ENCODE results near the gene RNF220.

GRCh38 chr1:44433209-44433608, 28.2 kb downstream of the RNF220 start:
- TF ChIP-seq, protein P1, sequence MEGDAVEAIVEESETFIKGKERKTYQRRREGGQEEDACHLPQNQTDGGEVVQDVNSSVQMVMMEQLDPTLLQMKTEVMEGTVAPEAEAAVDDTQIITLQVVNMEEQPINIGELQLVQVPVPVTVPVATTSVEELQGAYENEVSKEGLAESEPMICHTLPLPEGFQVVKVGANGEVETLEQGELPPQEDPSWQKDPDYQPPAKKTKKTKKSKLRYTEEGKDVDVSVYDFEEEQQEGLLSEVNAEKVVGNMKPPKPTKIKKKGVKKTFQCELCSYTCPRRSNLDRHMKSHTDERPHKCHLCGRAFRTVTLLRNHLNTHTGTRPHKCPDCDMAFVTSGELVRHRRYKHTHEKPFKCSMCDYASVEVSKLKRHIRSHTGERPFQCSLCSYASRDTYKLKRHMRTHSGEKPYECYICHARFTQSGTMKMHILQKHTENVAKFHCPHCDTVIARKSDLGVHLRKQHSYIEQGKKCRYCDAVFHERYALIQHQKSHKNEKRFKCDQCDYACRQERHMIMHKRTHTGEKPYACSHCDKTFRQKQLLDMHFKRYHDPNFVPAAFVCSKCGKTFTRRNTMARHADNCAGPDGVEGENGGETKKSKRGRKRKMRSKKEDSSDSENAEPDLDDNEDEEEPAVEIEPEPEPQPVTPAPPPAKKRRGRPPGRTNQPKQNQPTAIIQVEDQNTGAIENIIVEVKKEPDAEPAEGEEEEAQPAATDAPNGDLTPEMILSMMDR (IDR thresholded peaks at IDR 0.05), result no peak
- no peak for TF ChIP-seq POLR2A (IDR thresholded peaks at IDR 0.05)

All from heart left ventricle (tissue), 13 donors.